Stimulated activated naive CD8-positive, alpha-beta T cell treated with anti-CD3 and anti-CD28 coated beads, Interleukin-15, Interleukin-2, amounts not matched to agents 100 ng/mL and 50 ng/mL, for 24 hours (primary cell): ENCODE measurements around the gene OR4D5.

Source experiments
- H3K27ac Mint-ChIP-seq: one replicate; pipeline ENCODE4 v1.8.0; 2021; ENCODE audit warnings: mild to moderate bottlenecking, mixed read lengths
- H3K27me3 Mint-ChIP-seq: one replicate; pipeline ENCODE4 v1.8.0; 2021; ENCODE audit warnings: mixed read lengths
- H3K36me3 Mint-ChIP-seq: one replicate; pipeline ENCODE4 v1.8.0; 2021; ENCODE audit warnings: low read depth, mixed read lengths
- H3K4me1 Mint-ChIP-seq: one replicate; pipeline ENCODE4 v1.8.0; 2021; ENCODE audit warnings: low read depth, mixed read lengths
- H3K4me3 Mint-ChIP-seq: one replicate; pipeline ENCODE4 v1.8.0; 2021; ENCODE audit warnings: mild to moderate bottlenecking, mixed read lengths
- H3K9me3 Mint-ChIP-seq: one replicate; pipeline ENCODE4 v1.8.0; 2021; ENCODE audit warnings: mixed read lengths

OR4D5 gene

DNA sequence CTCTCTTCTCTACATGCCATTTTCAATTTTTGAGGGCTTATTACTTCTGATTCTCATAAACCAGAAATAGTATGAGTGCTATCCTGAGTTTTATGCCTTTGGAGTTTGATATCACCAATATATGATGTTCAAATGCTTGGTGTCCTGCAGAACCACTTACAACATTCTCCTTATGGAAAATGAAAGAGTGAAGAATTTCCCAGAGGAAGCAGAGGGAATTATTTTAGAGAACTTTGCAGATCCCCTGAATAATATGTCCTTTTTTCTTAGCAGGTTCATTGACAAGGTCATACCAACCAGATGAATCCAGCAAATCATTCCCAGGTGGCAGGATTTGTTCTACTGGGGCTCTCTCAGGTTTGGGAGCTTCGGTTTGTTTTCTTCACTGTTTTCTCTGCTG, at the start of gene OR4D5:
Gene OR4D5 (plus strand): TSS at position 301 of the 400 bp plus-strand sequence. CDS start 0 bp downstream, at position 301.
- no peaks in the 10 kb centered on the region for H3K4me1 Mint-ChIP-seq
- no peaks in the 10 kb centered on the region for H3K27me3 Mint-ChIP-seq
- no peak within 1 kb of the TSS for H3K4me3 Mint-ChIP-seq
- no peaks in the 10 kb centered on the region for H3K36me3 Mint-ChIP-seq
- peaks cover 7% of the 10 kb centered on the region for H3K9me3 Mint-ChIP-seq
- no peak within 1 kb of the TSS for H3K27ac Mint-ChIP-seq

DNA sequence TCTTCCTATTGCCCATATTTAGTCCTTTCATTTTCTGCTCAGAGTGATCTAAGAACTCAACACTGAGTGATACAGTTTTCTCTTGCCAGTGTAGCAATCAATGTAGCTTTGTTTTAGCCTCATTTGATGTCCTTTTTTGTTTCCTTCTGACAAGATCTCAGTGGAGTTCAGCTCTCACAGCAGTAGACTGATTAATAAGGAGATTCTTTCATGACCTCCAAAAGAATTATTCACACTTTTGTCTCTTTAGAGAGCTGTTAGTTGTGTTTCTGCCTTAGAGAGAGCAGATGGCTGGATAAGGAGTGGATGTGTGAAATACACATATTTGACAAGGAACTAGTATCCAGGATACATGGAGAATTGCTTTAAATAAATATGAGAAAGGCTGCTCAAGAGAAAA, 47.4 kb upstream of the OR4D5 start:
- Mint-ChIP-seq H3K36me3 (no peaks in the 10 kb centered on the region), H3K4me1 (no peaks in the 10 kb centered on the region), H3K4me3 (no peak overlapping the region), H3K27ac (no peak overlapping the region), H3K27me3 (no peaks in the 10 kb centered on the region), H3K9me3 (no peaks in the 10 kb centered on the region)

GRCh38 chr11:123899792-123900191, 39.6 kb upstream of the OR4D5 start:
- Mint-ChIP-seq H3K27ac (no peak overlapping the region), H3K9me3 (no peaks in the 10 kb centered on the region), H3K4me3 (no peak overlapping the region), H3K27me3 (no peaks in the 10 kb centered on the region), H3K36me3 (no peaks in the 10 kb centered on the region), H3K4me1 (no peaks in the 10 kb centered on the region)

GRCh38 chr11:123901867-123902266, 37.5 kb upstream of the OR4D5 start, which contains the start of gene OR8D4:
OR8D4 (plus strand) TSS chr11:123902167; CDS start chr11:123906432, 4,265 bp downstream.
- H3K9me3 Mint-ChIP-seq: no peaks in the 10 kb centered on the region
- no peaks in the 10 kb centered on the region for H3K27me3 Mint-ChIP-seq
- no peak within 1 kb of the TSS for H3K4me3 Mint-ChIP-seq
- no peaks in the 10 kb centered on the region for H3K4me1 Mint-ChIP-seq
- H3K27ac Mint-ChIP-seq: no peak within 1 kb of the TSS
- no peaks in the 10 kb centered on the region for H3K36me3 Mint-ChIP-seq

DNA sequence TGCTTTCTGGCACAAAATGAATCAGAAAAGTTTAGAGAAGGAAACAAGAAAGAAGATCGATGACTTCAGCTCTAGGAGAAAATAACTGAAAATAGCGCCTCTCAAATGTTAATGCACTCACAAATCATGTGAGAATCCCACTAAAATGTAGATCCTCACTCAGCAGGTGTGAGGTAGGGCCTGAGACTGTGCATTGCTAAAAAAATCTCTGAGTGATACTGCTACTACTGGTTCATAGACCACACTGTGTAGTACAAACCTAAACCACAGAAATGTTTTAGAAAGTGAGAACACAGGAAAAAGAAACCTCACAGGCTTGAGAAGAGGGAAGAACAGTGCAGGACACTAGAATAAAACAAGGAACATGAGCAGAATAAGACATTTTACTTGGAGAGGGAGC, 35.5 kb upstream of the OR4D5 start:
- Mint-ChIP-seq H3K9me3 (no peaks in the 10 kb centered on the region), H3K27ac (no peak overlapping the region), H3K4me3 (no peak overlapping the region), H3K36me3 (no peaks in the 10 kb centered on the region), H3K27me3 (no peaks in the 10 kb centered on the region), H3K4me1 (no peaks in the 10 kb centered on the region)

DNA sequence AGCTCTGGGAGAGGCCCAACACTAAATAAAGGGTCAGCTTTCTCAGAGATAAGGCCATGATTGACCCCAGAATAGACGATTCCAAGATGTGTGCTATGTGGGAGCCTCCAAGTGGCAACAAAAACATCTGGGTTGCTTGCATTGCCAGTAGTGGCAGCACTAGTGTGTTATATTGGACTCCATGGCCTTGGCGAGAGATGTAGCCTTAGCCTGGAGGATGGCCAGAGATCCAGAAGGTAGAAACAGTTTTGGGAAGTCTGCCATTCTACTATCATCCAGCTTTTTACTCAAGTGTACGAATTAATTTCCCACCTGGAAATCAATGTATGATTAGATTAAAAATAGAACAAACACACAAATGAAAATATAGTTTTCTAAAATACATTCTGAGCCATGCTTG, 34.5 kb upstream of the OR4D5 start:
- no peaks in the 10 kb centered on the region for H3K36me3 Mint-ChIP-seq
- no peak overlapping the region for H3K27ac Mint-ChIP-seq
- H3K4me3 Mint-ChIP-seq: no peak overlapping the region
- no peaks in the 10 kb centered on the region for H3K4me1 Mint-ChIP-seq
- no peaks in the 10 kb centered on the region for H3K27me3 Mint-ChIP-seq
- no peaks in the 10 kb centered on the region for H3K9me3 Mint-ChIP-seq

DNA sequence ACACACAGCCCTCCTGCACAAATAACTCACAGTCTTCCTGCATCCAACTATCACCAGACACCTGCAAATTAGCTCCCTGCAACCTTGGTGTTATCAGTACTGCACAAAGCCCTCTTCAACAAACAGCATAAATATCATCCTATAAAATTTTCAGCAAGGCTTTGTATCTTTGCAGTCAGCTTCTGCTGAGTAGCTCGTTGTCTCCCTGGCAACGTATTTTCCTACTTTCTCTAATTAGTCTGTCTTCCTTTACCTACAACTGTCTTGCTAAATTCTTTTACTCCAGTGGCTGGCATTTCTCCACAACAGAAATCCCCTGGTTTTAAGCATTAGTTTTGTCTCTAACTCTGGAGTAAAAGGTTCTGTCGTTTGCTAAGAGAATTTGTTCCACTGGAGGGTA, 33.6 kb upstream of the OR4D5 start:
- Mint-ChIP-seq H3K4me3 (no peak overlapping the region), H3K27ac (no peak overlapping the region), H3K36me3 (no peaks in the 10 kb centered on the region), H3K9me3 (no peaks in the 10 kb centered on the region), H3K4me1 (no peaks in the 10 kb centered on the region), H3K27me3 (no peaks in the 10 kb centered on the region)

DNA sequence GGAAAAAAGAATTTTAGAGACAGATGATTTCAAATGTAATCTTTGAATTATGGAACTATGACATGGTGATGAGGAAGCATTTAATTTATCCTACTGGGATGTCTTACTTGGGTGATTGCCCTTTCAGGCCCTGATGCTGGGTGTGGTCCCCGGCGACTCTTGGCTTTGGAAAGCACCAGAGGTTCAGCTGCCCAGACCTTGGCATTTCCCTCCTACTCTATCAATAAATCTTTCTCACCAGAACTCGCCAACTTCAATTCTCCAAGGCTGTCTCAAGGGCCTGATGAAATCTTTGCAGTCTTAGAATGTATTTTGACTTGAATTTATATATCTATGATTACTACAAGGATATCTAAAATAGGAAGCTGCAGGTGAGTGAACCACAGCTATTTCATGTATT, 18.5 kb upstream of the OR4D5 start:
- H3K4me1 Mint-ChIP-seq: no peaks in the 10 kb centered on the region
- H3K4me3 Mint-ChIP-seq: no peak overlapping the region
- H3K27me3 Mint-ChIP-seq: peaks cover 3% of the 10 kb centered on the region
- H3K27ac Mint-ChIP-seq: no peak overlapping the region
- no peaks in the 10 kb centered on the region for H3K9me3 Mint-ChIP-seq
- no peaks in the 10 kb centered on the region for H3K36me3 Mint-ChIP-seq

GRCh38 chr11:123924027-123924426, 15.4 kb upstream of the OR4D5 start:
- Mint-ChIP-seq H3K4me1 (no peaks in the 10 kb centered on the region), H3K27me3 (peaks cover 3% of the 10 kb centered on the region), H3K4me3 (no peak overlapping the region), H3K27ac (no peak overlapping the region), H3K9me3 (no peaks in the 10 kb centered on the region), H3K36me3 (no peaks in the 10 kb centered on the region)

GRCh38 chr11:123942413-123942812, 3.0 kb downstream of the OR4D5 start:
- peaks cover 3% of the 10 kb centered on the region for H3K27me3 Mint-ChIP-seq
- H3K9me3 Mint-ChIP-seq: peaks cover 7% of the 10 kb centered on the region
- H3K4me3 Mint-ChIP-seq: no peak overlapping the region
- H3K36me3 Mint-ChIP-seq: no peaks in the 10 kb centered on the region
- H3K27ac Mint-ChIP-seq: no peak overlapping the region
- H3K4me1 Mint-ChIP-seq: no peaks in the 10 kb centered on the region

- Mint-ChIP-seq H3K4me3 (no peak within 1 kb of the TSS), H3K9me3 (peaks cover 7% of the 10 kb centered on the region), H3K36me3 (no peaks in the 10 kb centered on the region), H3K4me1 (no peaks in the 10 kb centered on the region), H3K27ac (no peak within 1 kb of the TSS), H3K27me3 (peaks cover 3% of the 10 kb centered on the region)
Observed at GRCh38 chr11:123943738-123944137, 4.3 kb downstream of the OR4D5 start, which contains the start of gene OR6T1. OR6T1 (minus strand) TSS chr11:123943838; CDS start chr11:123943838, 0 bp downstream.

- Mint-ChIP-seq H3K9me3 (no peaks in the 10 kb centered on the region), H3K36me3 (no peaks in the 10 kb centered on the region), H3K27me3 (peaks cover 3% of the 10 kb centered on the region), H3K27ac (no peak overlapping the region), H3K4me1 (no peaks in the 10 kb centered on the region), H3K4me3 (no peak overlapping the region)
Observed at GRCh38 chr11:123945132-123945531, 5.7 kb downstream of the OR4D5 start.

GRCh38 chr11:123956752-123957151, 17.3 kb downstream of the OR4D5 start:
- Mint-ChIP-seq H3K27ac (no peak overlapping the region), H3K9me3 (peaks cover 6% of the 10 kb centered on the region), H3K4me1 (no peaks in the 10 kb centered on the region), H3K4me3 (no peak overlapping the region), H3K27me3 (peaks cover 10% of the 10 kb centered on the region), H3K36me3 (no peaks in the 10 kb centered on the region)

DNA sequence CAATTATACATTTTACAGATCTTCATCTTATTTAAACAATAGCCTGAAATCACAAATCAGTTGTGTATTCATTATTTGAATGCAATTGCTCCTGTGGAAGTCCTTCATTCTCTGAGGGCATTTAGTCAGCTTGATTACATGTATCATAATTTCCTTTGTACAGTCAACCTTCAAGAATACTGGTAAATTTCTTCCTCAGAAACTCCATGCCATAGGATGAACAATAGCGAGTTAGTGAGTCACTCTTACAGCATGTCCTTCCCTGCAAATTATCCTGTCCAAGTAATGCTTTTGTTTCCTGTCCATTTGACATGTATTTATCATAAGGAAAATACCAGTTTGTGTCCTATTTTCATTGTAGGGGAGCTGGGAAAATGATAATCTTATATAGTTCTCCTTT, 34.4 kb downstream of the OR4D5 start:
- H3K36me3 Mint-ChIP-seq: no peaks in the 10 kb centered on the region
- no peaks in the 10 kb centered on the region for H3K9me3 Mint-ChIP-seq
- peaks cover 4% of the 10 kb centered on the region for H3K27me3 Mint-ChIP-seq
- H3K4me3 Mint-ChIP-seq: no peak overlapping the region
- no peaks in the 10 kb centered on the region for H3K4me1 Mint-ChIP-seq
- no peak overlapping the region for H3K27ac Mint-ChIP-seq

DNA sequence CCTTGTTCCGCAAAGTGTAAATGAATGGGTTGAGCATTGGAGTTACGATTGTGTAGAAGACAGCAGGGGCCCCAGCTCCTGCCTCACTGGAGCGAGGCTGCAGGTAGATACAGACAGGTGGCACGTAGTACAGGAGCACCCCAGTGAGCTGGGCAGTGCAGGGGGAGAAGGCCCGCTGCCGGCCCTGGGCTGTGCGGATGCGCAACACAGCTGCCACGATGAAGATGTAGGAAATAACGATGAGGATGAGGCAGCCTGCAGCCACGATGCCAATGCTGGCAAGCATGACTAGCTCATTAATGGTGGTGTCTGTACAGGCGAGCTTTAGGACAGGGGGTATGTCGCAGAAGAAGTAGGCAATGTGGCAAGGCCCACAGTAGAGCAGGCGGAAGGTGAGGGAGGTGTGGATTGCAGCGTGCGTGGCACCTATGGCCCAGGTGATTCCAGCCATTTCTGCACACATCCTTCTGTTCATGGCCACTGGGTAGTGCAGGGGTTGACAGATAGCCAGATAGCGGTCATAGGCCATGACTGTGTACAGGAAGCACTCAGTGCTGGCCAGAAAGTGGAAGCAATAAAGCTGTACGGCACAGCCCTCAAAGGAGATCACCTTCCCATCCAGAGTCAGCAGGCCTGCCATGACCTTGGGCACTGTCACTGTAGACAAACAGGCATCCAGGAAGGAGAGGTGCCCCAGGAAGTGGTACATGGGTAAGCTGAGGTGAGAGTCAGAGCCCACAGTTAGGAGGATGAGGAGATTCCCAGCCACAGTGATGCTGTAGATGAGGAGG, 37.5 kb downstream of the OR4D5 start:
- Mint-ChIP-seq H3K27me3 (no peaks in the 10 kb centered on the region), H3K36me3 (no peaks in the 10 kb centered on the region), H3K4me1 (no peaks in the 10 kb centered on the region), H3K4me3 (no peak overlapping the region), H3K27ac (no peak overlapping the region), H3K9me3 (no peaks in the 10 kb centered on the region)
